Midbrain (tissue), 1 donor: ENCODE data around the gene PRSS27.

Source experiments
- DNase-seq: peaks from one replicate; lab custom pipeline; 2025; lab: John Stamatoyannopoulos, UW

PRSS27 gene

GRCh38 chr16:2751577-2752034, 31.6 kb upstream of the PRSS27 start:
- DNase-seq = no peak

GRCh38 chr16:2749936-2750335, 29.9 kb upstream of the PRSS27 start:
- no peak for DNase-seq

- no peak for DNase-seq
Observed at GRCh38 chr16:2749476-2749875, 29.5 kb upstream of the PRSS27 start.

DNA sequence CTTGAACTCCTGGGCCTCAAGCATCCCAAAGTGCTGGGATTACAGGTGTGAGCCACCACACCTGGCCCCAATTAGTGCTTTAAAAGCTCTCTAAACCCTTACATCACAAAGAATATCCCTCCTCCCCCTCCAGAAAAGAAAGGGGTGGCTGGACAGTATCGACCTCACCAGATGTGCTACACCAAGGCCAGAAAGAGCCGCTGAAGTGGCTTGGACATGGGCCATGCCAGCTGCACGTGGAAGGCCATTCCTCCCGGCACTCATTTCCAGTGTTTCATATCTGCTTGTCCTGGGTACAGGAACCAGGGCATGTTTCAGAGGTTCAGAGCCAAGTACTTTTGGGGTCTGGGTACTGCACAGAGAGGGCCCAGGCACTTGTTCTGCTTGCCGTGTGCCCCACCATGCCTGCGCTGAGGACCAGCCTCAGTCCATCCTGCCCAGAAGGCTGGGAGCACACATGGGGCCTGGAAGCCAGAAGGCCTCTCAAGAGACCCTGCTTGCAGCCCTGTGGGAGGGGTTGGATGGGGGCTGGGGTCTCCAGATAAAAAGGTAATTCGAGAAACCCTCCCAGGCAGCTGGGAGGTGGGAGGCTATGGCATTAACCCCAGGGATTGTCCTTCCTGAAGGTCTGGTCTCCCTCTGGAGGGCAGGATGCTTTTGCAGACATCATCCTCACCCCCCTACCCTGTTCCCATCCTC, 28.9 kb upstream of the PRSS27 start:
- DNase-seq = no peak

GRCh38 chr16:2745961-2746360, 25.9 kb upstream of the PRSS27 start:
- DNase-seq = no peak

GRCh38 chr16:2745116-2745890, 25.3 kb upstream of the PRSS27 start:
- no peak for DNase-seq

- DNase-seq = no peak
Observed at GRCh38 chr16:2744711-2745110, 24.7 kb upstream of the PRSS27 start.

DNA sequence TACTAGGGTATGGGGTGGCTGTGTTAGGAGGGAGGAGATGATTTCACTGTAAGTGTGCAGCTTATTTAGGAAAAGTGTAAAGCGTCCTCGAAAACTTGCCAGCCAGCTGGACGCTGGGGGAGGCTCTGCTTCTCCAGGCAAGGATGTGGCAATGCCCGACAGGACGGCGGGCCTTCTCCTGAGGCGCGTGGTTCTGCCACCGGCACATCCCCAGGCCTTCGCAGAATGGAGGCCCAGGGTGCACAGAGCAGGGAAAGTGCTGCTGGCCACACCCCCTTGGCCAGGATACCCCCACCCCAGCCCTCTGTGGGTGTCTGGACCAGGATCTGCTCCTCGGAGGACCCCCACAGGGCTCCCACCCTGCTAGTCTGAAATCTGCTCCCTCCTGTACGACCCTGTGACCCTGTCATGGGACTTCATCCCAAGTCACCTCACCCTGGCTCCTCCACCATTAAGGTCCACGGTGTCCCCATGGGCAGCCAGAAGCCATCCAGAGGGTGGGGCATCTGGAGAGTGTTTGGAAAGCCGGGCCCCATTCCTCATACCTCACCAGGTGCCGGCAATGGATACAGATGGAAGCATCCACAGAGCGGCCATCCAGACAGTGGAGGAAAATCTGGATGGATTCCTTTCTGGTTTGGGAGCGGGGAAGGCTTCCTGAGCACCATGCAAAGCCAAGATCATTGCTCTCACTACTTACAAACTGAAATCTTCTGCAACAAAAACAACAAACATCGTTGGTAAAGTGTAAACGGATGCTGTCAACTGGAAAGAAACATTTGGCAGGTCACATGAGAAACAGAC, 23.2 kb upstream of the PRSS27 start:
- DNase-seq = no peak

- no peak for DNase-seq
Observed at GRCh38 chr16:2742323-2743006, 22.4 kb upstream of the PRSS27 start.

- DNase-seq = no peak
Observed at GRCh38 chr16:2741168-2741567, 21.1 kb upstream of the PRSS27 start.

GRCh38 chr16:2740476-2740875, 20.5 kb upstream of the PRSS27 start:
- DNase-seq = no peak

GRCh38 chr16:2739625-2740430, 19.8 kb upstream of the PRSS27 start:
- DNase-seq = no peak

GRCh38 chr16:2738615-2739014, 18.6 kb upstream of the PRSS27 start:
- no peak for DNase-seq

GRCh38 chr16:2737895-2738418, 17.9 kb upstream of the PRSS27 start:
- DNase-seq = no peak

DNA sequence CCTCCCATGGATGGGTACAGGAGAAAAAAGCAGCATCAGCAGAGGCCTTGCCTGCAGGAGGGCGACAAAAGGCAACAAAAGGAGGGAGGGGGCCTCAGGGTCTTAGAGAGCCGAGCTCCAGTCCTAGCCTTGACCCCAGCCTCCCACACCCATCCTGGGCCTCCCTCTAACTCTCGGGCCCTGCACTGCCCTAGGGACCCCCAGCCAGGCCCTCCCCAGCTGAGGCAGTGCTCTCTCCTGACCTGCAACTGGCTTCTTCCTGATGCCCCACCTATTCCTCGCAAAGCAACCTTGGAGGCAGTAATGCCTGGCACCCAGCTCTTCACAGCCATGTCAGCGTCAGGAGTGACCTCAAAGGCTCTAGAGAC, 17.2 kb upstream of the PRSS27 start:
- no peak for DNase-seq

DNA sequence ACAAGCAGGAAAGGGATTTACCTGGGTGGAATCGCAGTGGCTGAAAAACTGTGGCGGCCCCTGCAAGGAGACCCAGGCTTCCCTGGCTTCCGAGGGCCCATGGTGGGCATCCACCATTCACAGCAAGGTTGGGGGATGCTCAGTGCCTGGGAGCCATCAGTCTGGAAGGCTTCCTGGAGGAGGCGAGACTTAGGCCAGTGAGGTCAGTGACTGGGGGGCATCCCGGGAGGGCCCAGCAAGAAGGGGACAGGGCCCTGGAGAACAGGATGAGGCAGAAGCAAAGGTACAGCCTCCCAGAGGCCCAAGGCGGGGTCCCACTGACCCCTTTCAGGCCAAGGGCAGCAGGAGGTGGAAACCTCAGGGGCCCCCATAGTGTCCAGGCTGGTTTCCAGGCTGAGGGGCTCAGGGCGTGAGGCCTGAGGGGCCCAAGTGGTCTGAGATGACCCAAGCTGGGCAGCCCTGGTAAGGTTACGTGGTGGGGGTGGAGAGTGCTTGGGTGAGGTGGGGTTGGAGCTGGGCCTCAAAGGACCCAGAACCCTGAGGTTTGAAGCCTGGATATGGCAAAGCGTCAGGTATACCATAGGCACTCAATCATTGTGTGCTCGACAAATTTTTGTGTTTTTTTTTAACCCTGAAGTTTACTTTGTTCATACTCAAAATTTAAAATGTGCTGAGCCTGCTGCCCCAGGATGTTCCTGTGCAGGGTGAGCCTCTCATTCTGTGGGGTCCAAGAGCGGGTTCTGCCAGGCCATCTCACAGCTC, 16.6 kb upstream of the PRSS27 start:
- no peak for DNase-seq

DNA sequence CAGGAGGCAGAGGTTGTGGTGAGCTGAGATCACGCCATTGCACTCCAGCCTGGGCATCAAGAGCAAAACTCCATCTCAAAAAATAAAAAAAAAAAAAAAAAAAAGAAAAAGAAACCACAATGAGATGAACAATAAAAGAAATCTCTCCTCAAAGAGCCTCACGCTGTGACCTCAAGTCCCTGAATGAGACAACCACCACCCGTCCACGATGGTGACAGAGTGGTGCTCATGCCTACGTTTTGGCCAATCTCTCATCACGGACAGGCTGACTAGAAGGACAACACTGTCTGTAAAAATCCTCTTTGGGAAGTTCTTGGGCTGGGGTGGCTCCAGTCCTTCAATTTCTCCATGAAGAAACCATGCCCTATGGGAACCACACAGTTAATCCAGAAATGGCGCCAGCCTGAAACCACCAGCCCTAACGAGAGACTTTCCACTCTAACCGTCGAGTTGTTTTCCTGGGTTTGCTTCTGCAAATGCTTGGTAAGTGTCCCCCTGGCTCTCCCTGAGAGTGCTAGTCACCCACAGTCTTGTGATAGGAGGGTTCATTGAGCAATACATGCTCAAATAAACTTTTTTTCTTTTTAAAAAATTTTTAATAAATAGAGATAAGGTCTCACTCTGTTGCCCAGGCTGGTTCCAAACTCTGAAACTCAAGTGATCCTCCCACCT, 15.0 kb upstream of the PRSS27 start:
- no peak for DNase-seq

- DNase-seq = no peak
Observed at GRCh38 chr16:2728034-2728433, 8.0 kb upstream of the PRSS27 start.

GRCh38 chr16:2726923-2727322, 6.9 kb upstream of the PRSS27 start:
- DNase-seq = no peak
